ENCODE measurements around the gene NDC1.
A peak's percentile ranks its signal among the peaks of the same experiment; 100 is the strongest.

Gene NDC1

GRCh38 chr1:53868565-53868964 is 30.5 kb upstream of the NDC1 start:
- no peak for TF ChIP-seq ZFX (IDR thresholded peaks at IDR 0.05; ENCODE audit: borderline replicate concordance)
- no peak for TF ChIP-seq CTCF (IDR thresholded peaks at IDR 0.05)
- no peak overlapping the region for H3K27ac ChIP-seq

- no peak overlapping the region for H3K27ac ChIP-seq
- TF ChIP-seq ZFX (IDR thresholded peaks at IDR 0.05; ENCODE audit: borderline replicate concordance), result no peak
- no peak for TF ChIP-seq CTCF (IDR thresholded peaks at IDR 0.05)
These were observed 24.4 kb upstream of the NDC1 start for GRCh38 chr1:53862507-53862906.

GRCh38 chr1:53860967-53861411 is 22.9 kb upstream of the NDC1 start:
- TF ChIP-seq CTCF (IDR thresholded peaks at IDR 0.05) (peak; percentile 89), ZFX (IDR thresholded peaks at IDR 0.05; ENCODE audit: borderline replicate concordance) (no peak)
- no peak overlapping the region for H3K27ac ChIP-seq

GRCh38 chr1:53851571-53852285 is 13.6 kb upstream of the NDC1 start:
- H3K27ac ChIP-seq, result no peak overlapping the region
- TF ChIP-seq ZFX (IDR thresholded peaks at IDR 0.05; ENCODE audit: borderline replicate concordance) (no peak), CTCF (IDR thresholded peaks at IDR 0.05) (no peak)

DNA sequence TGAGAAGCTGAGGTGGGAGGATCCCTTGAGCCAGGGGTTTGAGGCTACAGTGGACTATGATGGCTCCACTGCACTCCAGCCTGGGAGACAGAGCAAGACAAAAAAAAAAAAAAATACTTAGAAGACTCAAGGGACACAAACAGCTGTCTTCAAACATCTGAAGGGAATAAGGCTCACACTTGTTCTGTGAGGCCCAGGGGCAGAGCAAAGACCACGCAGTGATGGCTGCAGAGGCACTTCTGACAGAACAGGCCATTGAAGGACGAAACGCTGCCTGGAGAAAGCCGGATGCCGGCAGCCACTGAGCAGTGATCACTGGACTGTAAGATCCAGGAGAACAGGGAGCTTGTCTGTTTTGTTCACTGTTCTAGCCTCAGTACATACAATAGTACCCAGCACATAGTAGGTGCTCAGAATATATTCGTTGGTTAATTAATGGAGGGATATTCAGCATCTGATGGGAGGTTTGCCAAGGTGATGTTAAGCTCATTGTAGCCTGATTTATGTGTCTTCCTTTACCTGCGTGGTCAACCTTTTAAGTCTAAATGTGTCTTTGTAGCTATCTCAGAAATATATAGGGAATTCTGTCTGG is 12.1 kb upstream of the NDC1 start:
- TF ChIP-seq ZFX (IDR thresholded peaks at IDR 0.05; ENCODE audit: borderline replicate concordance) (no peak), CTCF (IDR thresholded peaks at IDR 0.05) (no peak)
- no peak overlapping the region for H3K27ac ChIP-seq

DNA sequence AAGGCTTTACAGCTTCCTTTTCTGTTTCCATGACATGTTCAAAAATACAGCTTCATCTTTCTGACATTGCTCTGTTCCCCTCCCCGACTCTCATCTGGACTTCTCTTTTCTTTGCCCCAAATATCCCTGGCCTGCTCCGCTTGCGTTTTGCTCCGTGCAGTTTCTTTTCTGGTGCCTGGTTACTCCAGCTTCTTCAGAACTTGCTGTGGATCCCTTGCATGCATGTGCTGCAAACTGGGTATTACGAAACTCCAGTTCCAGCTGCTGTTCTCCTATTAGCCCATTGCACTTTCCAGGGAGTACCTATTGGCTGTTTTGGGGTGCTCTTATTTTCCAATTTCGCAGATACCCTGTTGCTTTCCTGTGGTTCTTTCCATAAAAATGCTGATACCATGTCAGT is 9.9 kb upstream of the NDC1 start:
- TF ChIP-seq ZFX (IDR thresholded peaks at IDR 0.05; ENCODE audit: borderline replicate concordance) (no peak), CTCF (IDR thresholded peaks at IDR 0.05) (no peak)
- H3K27ac ChIP-seq, result no peak overlapping the region

GRCh38 chr1:53842347-53842746 is 4.3 kb upstream of the NDC1 start:
- no peak for TF ChIP-seq CTCF (IDR thresholded peaks at IDR 0.05)
- TF ChIP-seq ZFX (IDR thresholded peaks at IDR 0.05; ENCODE audit: borderline replicate concordance), result no peak

More at GRCh38 chr1:53842347-53842746, 4.3 kb upstream of the NDC1 start:
- H3K27ac ChIP-seq, result no peak overlapping the region
